ENCODE data around the gene NBPF3.
"Not testable (repeated sequence)": the region's sequence is repeated elsewhere in the genome, so short reads cannot be mapped to it uniquely, and the experiment has no call there.

Gene NBPF3

GRCh38 chr1:21496063-21496462 lies 56.1 kb downstream of the NBPF3 start:
- no peak for DNase-seq

GRCh38 chr1:21496886-21497285 lies 56.9 kb downstream of the NBPF3 start:
- DNase-seq = no peak

- no peak for DNase-seq
Measured at GRCh38 chr1:21497466-21498061, 57.6 kb downstream of the NBPF3 start.

GRCh38 chr1:21499283-21499950 lies 59.5 kb downstream of the NBPF3 start:
- DNase-seq = no peak

- DNase-seq = no peak
Measured at GRCh38 chr1:21503706-21504377, 63.9 kb downstream of the NBPF3 start.

- DNase-seq = no peak
Measured at GRCh38 chr1:21506804-21507203, 66.9 kb downstream of the NBPF3 start.

- DNase-seq = no peak
Measured at GRCh38 chr1:21507511-21508270, 67.8 kb downstream of the NBPF3 start.

GRCh38 chr1:21508580-21509350 lies 68.8 kb downstream of the NBPF3 start:
- DNase-seq = peak; percentile 70

GRCh38 chr1:21509351-21510112 lies 69.6 kb downstream of the NBPF3 start, which contains the start of gene ALPL:
ALPL (plus strand) TSS chr1:21509423; CDS start chr1:21554082, 44,659 bp downstream.
- DNase-seq = no peak

GRCh38 chr1:21510113-21510493 lies 70.2 kb downstream of the NBPF3 start:
- no peak for DNase-seq

GRCh38 chr1:21510885-21511578 lies 71.1 kb downstream of the NBPF3 start:
- DNase-seq = peak; percentile 9

GRCh38 chr1:21511579-21512522 lies 71.9 kb downstream of the NBPF3 start:
- DNase-seq = no peak

GRCh38 chr1:21514245-21514644 lies 74.3 kb downstream of the NBPF3 start:
- DNase-seq = no peak

GRCh38 chr1:21517161-21517589 lies 77.2 kb downstream of the NBPF3 start:
- no peak for DNase-seq

GRCh38 chr1:21517660-21518480 lies 77.9 kb downstream of the NBPF3 start:
- DNase-seq = no peak

GRCh38 chr1:21518774-21519455 lies 79.0 kb downstream of the NBPF3 start:
- no peak for DNase-seq

GRCh38 chr1:21519486-21520070 lies 79.6 kb downstream of the NBPF3 start:
- DNase-seq = not testable (repeated sequence)

Data from OCI-M1 (cell line).